Pancreas (tissue), 10 donors: ENCODE measurements around the gene MFSD6L. TPM values are rescaled to one million over a fixed set of nuclear protein-coding genes. Genes with fewer than 3 reads are reported as not detected.

ENCODE experiments used
- ATAC-seq, 4 donors: fragments of 200-7000 bp; cut with Tn5 transposase; one replicate each; pipeline versions ENCODE4 v1.8.0 to v1.9.1; 2020; ENCODE audit warnings: mild to moderate bottlenecking in 4 of 4, moderate library complexity in 4 of 4
- DNase-seq, 6 donors: peaks; one replicate each; pipeline ENCODE4 v3.0.0-alpha.2; 2020
- FAIRE-seq: peaks from 2 replicates; lab custom pipeline; 2012; peaks lifted over from hg19 to GRCh38; lab: Jason Lieb, UNC
- H3K27ac ChIP-seq, 4 donors: fragments of 200-600 bp; sonication (generic); 1 replicate in 3 of 4; 2 replicates in 1 of 4; pipeline versions ENCODE4 v1.5.0 to v1.8.0; 2020
- H3K27me3 ChIP-seq, 4 donors: fragments of 200-600 bp; one replicate each; pipeline ENCODE4 v1.8.0; 2021
- H3K36me3 ChIP-seq, 3 donors: fragments of 200-600 bp; sonication (generic) in 1 of 3; one replicate each; pipeline versions ENCODE4 v1.5.0 to v1.8.0; 2020 to 2021
- H3K4me1 ChIP-seq, 3 donors: fragments of 200-600 bp; one replicate each; pipeline ENCODE4 v1.8.0; 2021
- H3K4me3 ChIP-seq, 4 donors: fragments of 200-600 bp; sonication (generic) in 2 of 4; one replicate each; pipeline versions ENCODE4 v1.5.0 to v1.8.0; 2020 to 2021
- H3K9me3 ChIP-seq, 4 donors: fragments of 200-600 bp; one replicate each; pipeline ENCODE4 v1.8.0; 2021
- WGBS, 2 donors: extraction: QIAGEN DNeasy Blood & Tissue Kit; methylation state at CpG; one replicate each; pipeline ENCODE4 v1.1.7; 2013; 5-methylcytosine and 5-hydroxymethylcytosine counted together
- intact Hi-C, 3 donors: fragments of 100-400 bp; cut with DNase I; formaldehyde crosslinking; loops; one replicate each; pipeline versions ENCODE4 v1.11.1 to v1.14.2; 2022
- polyA plus RNA-seq, 2 donors: library from polyadenylated mRNA; stranded (reverse); fragments of 200-250 nt; gene quantifications; one replicate each; pipeline ENCODE4 v1.2.3, GENCODE V29; 2013
- total RNA-seq, 6 donors: library from RNA; stranded (reverse); fragmentation: NEBNext Ultra II Directional in 4 of 6; extraction: Animal tissue kit (Norgen Biotek cat#: 25700) in 4 of 6; gene quantifications; one replicate each; pipeline versions ENCODE4 v1.2.1 to v1.2.4, GENCODE V29; 2021 to 2023
- TF ChIP-seq, protein P1 (sequence below), 4 donors: fragments of 200-600 bp; sonication (generic) in 3 of 4; IDR thresholded peaks; one replicate each; pipeline versions ENCODE4 v1.5.0 to v1.8.0; 2021; ENCODE audit warnings: antibody characterized with exemption in 4 of 4
- donor health status: healthy with polysubstance abuse.
- donor health status: DM: no; HTN: no; CAD: no; lungs with moderate emphysema.
- donor health status: DM: no; HTN: no; CAD: no.
- donor health status: control.
- donor health status: control.
- donor health status: Bipolar disorder and iron deficiency.
- donor health status: DM: yes; HTN: yes; CAD: no.
- donor health status: DM: no; HTN: no; CAD: no.
- donor health status: DM: no; HTN: no; CAD: no.
- donor health status: DM: yes; HTN: yes; CAD: no.

MFSD6L gene
- total and polyA plus RNA-seq, 8 donors: 3.3 to 7.7 (median 4.7) TPM

DNA sequence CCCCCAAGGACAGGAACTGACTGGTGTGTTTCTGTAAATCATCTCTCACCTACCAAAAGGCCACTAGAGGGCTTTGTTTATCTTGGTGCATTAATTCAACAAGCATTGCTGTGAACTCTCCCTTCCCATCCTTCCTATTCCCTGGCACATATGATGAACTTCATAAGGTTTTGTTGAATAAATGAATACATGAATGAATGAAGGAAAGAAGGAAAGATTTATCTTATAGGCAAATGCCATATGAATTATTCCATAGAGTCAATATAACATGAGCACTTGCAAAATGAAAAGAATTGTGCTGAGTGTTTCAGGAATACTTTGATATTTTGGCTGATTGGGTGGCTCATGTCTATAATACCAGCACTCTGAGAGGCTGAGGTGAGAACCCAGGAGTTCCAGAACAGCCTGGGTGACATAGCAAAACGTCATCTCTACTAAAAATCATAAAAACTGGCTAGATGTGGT, 45.2 kb downstream of the MFSD6L start:
- no peak overlapping the region for H3K27ac ChIP-seq
- ATAC-seq (peak in 3 of 4 donors; percentile 60 to 68 (median 62)), FAIRE-seq (no peak), DNase-seq (no peak)
- no peaks in the 10 kb centered on the region for H3K4me1 ChIP-seq
- TF ChIP-seq, protein P1, sequence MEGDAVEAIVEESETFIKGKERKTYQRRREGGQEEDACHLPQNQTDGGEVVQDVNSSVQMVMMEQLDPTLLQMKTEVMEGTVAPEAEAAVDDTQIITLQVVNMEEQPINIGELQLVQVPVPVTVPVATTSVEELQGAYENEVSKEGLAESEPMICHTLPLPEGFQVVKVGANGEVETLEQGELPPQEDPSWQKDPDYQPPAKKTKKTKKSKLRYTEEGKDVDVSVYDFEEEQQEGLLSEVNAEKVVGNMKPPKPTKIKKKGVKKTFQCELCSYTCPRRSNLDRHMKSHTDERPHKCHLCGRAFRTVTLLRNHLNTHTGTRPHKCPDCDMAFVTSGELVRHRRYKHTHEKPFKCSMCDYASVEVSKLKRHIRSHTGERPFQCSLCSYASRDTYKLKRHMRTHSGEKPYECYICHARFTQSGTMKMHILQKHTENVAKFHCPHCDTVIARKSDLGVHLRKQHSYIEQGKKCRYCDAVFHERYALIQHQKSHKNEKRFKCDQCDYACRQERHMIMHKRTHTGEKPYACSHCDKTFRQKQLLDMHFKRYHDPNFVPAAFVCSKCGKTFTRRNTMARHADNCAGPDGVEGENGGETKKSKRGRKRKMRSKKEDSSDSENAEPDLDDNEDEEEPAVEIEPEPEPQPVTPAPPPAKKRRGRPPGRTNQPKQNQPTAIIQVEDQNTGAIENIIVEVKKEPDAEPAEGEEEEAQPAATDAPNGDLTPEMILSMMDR (IDR thresholded peaks at IDR 0.05): peak in 1 of 4 donors; percentile 29
- WGBS, 2 donors: 12 to 17% methylated on average over 1 of the region's 1 CpG
- H3K9me3 ChIP-seq: no peaks in the 10 kb centered on the region
- H3K4me3 ChIP-seq: no peak overlapping the region
- intact Hi-C loops: no loop called here
- H3K36me3 ChIP-seq: no peaks in the 10 kb centered on the region
- H3K27me3 ChIP-seq: no peaks in the 10 kb centered on the region

DNA sequence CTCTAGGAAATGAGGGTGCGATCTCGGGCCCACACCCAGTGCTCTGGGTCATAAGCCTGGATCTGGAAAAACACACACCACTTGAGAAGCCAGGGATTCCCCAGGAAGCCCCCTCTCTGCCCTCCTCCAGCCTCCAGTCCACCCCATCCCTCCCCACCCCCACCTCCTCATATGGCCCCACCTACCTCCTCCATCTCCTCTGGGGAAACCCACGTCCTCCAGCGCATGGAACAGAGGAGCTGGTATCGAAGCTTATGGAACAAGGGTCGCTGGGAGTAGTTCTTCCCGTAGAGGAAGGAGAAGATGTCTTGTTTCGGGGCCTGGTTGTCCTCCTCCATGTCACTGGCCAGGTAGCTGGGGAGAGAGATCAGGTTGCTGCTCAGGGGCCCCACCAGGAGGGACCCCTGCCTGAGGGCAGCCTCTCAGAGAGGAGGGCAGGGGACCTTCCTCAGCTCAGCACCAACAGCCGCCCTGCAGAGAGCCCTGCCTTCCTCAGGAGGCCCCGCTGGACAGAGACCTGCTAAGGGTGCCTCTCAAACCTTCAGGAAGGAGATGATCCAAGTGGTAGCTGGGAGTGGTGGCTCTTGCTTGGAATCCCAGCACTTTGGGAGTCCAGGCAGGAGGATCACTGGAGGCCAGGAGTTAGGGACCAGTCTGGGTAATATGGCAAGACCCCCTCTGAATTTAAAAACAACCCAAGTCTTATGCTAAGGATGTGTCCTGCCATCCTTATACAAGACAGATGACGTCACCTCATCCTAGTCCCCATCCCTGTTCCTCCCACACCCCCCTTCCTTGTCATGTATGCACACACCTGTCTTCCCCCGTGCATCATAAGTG, 45.8 kb downstream of the MFSD6L start:
- H3K36me3 ChIP-seq: no peaks in the 10 kb centered on the region
- no peak overlapping the region for H3K4me3 ChIP-seq
- FAIRE-seq (no peak), ATAC-seq (no peak), DNase-seq (no peak)
- WGBS, 2 donors: 65 to 81% methylated on average over 12 of the region's 12 CpGs
- no peak overlapping the region for H3K27ac ChIP-seq
- intact Hi-C loops: no loop called here
- H3K4me1 ChIP-seq: no peaks in the 10 kb centered on the region
- no peaks in the 10 kb centered on the region for H3K9me3 ChIP-seq
- H3K27me3 ChIP-seq: no peaks in the 10 kb centered on the region
- TF ChIP-seq, protein P1 (IDR thresholded peaks at IDR 0.05): no peak

DNA sequence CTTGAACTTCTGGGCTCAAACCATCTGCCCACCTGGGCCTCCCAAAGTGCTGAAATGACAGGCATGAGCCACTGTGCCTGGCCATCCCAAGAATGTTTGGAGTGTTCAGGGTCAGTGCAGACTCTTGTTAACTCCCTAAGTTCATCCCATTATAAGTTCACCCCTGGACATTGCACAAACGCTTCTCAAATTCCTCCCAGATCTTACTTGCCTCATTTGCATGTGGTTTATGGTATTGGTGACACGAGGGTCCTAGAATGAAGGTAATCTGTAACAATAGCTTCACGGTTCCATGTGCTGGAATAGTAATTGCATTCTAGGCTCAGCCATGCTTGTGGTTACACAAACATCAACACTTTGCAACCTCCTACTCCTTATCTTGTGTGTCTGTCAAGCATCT, 49.5 kb downstream of the MFSD6L start:
- 55 to 62% methylated on average over 3 of the region's 3 CpGs for WGBS, 2 donors
- Histone ChIP-seq H3K4me1 (no peaks in the 10 kb centered on the region), H3K36me3 (no peaks in the 10 kb centered on the region), H3K27ac (no peak overlapping the region), H3K9me3 (no peaks in the 10 kb centered on the region), H3K4me3 (no peak overlapping the region), H3K27me3 (no peaks in the 10 kb centered on the region)
- DNase-seq (no peak), FAIRE-seq (no peak), ATAC-seq (no peak)
- TF ChIP-seq, protein P1 (IDR thresholded peaks at IDR 0.05): no peak
- intact Hi-C loops: loop anchor here (10.0 kb wide), 2 partner anchors 335 to 345 kb away; no protein-coding TSS in a partner anchor

DNA sequence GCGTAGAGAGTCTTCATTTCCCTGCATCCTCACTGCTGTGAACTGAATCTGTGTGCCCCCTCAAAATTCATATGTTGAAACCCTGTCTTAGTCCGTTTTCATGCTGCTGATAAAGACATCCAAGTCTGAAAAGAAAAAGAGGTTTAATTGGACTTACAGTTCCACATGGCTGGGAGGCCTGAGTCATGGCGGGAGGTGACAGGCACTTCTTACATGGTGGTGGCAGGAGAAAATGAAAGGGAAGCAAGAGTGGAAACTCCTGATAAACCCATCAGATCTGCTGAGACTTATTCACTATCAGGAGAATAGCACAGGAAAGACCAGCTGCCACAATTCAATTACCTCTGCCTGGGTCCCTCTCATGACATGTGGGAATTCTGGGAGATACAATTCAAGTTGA, 51.4 kb downstream of the MFSD6L start:
- 71 to 77% methylated on average over 3 of the region's 3 CpGs for WGBS, 2 donors
- Histone ChIP-seq H3K27me3 (no peaks in the 10 kb centered on the region), H3K4me1 (no peaks in the 10 kb centered on the region), H3K4me3 (no peak overlapping the region), H3K27ac (no peak overlapping the region), H3K9me3 (no peaks in the 10 kb centered on the region), H3K36me3 (no peaks in the 10 kb centered on the region)
- ATAC-seq (no peak), DNase-seq (no peak), FAIRE-seq (no peak)
- intact Hi-C loops: loop anchor here (10.0 kb wide), 2 partner anchors 333 to 343 kb away; no protein-coding TSS in a partner anchor
- TF ChIP-seq, protein P1 (IDR thresholded peaks at IDR 0.05): no peak

Other genes starting within 250 kb of the MFSD6L start
- gene MYH10, start 168.6 kb downstream of the MFSD6L start, total RNA-seq: 10 to 100 TPM in 5 of 6 donors, 1 to 10 TPM in 1; 7.6 to 28.0 (median 12.6) TPM
- gene MYH10, start 168.6 kb downstream of the MFSD6L start, polyA plus RNA-seq: 10 to 100 TPM in 1 of 2 donors, 1 to 10 TPM in 1; 4.6 to 11.1 TPM
- not detected for gene CCDC42, start 54.5 kb downstream of the MFSD6L start, total RNA-seq
- gene CCDC42, start 54.5 kb downstream of the MFSD6L start, polyA plus RNA-seq: under 1 TPM in 1 of 2 donors, not detected in 1; 0.07 TPM
- gene SPDYE4, start 40.8 kb downstream of the MFSD6L start, total RNA-seq: under 1 TPM in 1 of 6 donors, not detected in 5; 0.28 TPM
- gene SPDYE4, start 40.8 kb downstream of the MFSD6L start, polyA plus RNA-seq: not detected
- gene PIK3R6, start 68.3 kb upstream of the MFSD6L start, total RNA-seq: 1 to 10 TPM in 1 of 6 donors, under 1 TPM in 3, not detected in 2; 0.16 to 1.1 (median 0.39) TPM
- gene PIK3R6, start 68.3 kb upstream of the MFSD6L start, polyA plus RNA-seq: under 1 TPM; 0.16 to 0.23 TPM
- 1 to 10 TPM in 5 of 6 donors, under 1 TPM in 1; 0.69 to 6.8 (median 1.7) TPM for gene PIK3R5, start 166.3 kb upstream of the MFSD6L start, total RNA-seq
- gene PIK3R5, start 166.3 kb upstream of the MFSD6L start, polyA plus RNA-seq: 1 to 10 TPM in 1 of 2 donors, under 1 TPM in 1; 0.70 to 2.2 TPM
- gene NTN1, start 222.1 kb upstream of the MFSD6L start, total RNA-seq: 1 to 10 TPM; 1.8 to 4.3 (median 2.8) TPM
- 1 to 10 TPM; 2.2 to 2.3 TPM for gene NTN1, start 222.1 kb upstream of the MFSD6L start, polyA plus RNA-seq